A673 (cell line): ENCODE measurements around the gene PTCHD1. TPM values are rescaled to one million over a fixed set of nuclear protein-coding genes. Genes with fewer than 3 reads are reported as not detected.

Source experiments
- BruUV-seq: library from RNA; stranded (reverse); fragments of 400-500 nt; replicated peaks from 2 replicates; lab custom pipeline; 2021; lab: Mats Ljungman, UMichigan
- CTCF ChIA-PET: fragments of 300-600 bp; sonication (Branson Sonifier 250); formaldehyde crosslinking; loops from one replicate; lab custom pipeline; 2022; ENCODE audit warnings: antibody characterized with exemption; lab: Charles Lee
- POLR2A ChIA-PET: fragments of 300-600 bp; sonication (Branson Sonifier 250); formaldehyde crosslinking; loops from one replicate; lab custom pipeline; 2022; ENCODE audit warnings: antibody characterized with exemption; ENCODE audit not compliant: low non-redundant PET; lab: Charles Lee
- DNase-seq: peaks from one replicate; pipeline ENCODE4 v3.0.0-alpha.2; 2015; ENCODE audit warnings: low spot score
- H3K27ac ChIP-seq: fragments of 200-600 bp; sonication (generic); 2 replicates; pipeline ENCODE4 v1.5.1; 2016; ENCODE audit warnings: mixed run types, low read depth, mild to moderate bottlenecking, mixed read lengths, antibody characterized with exemption, low read length; ENCODE audit not compliant: poor library complexity, severe bottlenecking
- H3K27me3 ChIP-seq: fragments of 200-600 bp; sonication (generic); replicated peaks from 2 replicates; pipeline ENCODE4 v1.6.1; 2017; ENCODE audit warnings: mixed run types, low read depth, mild to moderate bottlenecking, mixed read lengths, antibody characterized with exemption, low read length; ENCODE audit not compliant: insufficient read depth, poor library complexity
- H3K36me3 ChIP-seq: fragments of 200-600 bp; sonication (generic); 2 replicates; pipeline ENCODE4 v1.6.1; 2016; ENCODE audit warnings: mixed run types, mild to moderate bottlenecking, mixed read lengths, antibody characterized with exemption, low read length; ENCODE audit not compliant: insufficient read depth, poor library complexity, severe bottlenecking
- H3K4me1 ChIP-seq: fragments of 200-600 bp; sonication (generic); 2 replicates; pipeline ENCODE4 v1.6.1; 2017; ENCODE audit warnings: mixed run types, mild to moderate bottlenecking, mixed read lengths, antibody characterized with exemption, low read length; ENCODE audit not compliant: insufficient read depth, poor library complexity, severe bottlenecking
- H3K4me3 ChIP-seq: fragments of 200-600 bp; sonication (generic); 2 replicates; pipeline ENCODE4 v1.5.1; 2016; ENCODE audit warnings: low read depth, mixed run types, mild to moderate bottlenecking, mixed read lengths, low read length; ENCODE audit not compliant: poor library complexity, severe bottlenecking
- H3K9me3 ChIP-seq: fragments of 200-600 bp; sonication (generic); 2 replicates; pipeline ENCODE4 v1.6.1; 2016; ENCODE audit warnings: mixed run types, low read depth, mild to moderate bottlenecking, mixed read lengths, antibody characterized with exemption, low read length; ENCODE audit not compliant: poor library complexity, severe bottlenecking
- CTCF ChIP-seq: fragments of 300-800, 200-600 bp; sonication (generic); conservative IDR thresholded peaks from 2 replicates; pipeline ENCODE4 v1.5.1; 2017; ENCODE audit warnings: low read depth, mild to moderate bottlenecking, antibody characterized with exemption, low read length, moderate library complexity, mixed read lengths
- EZH2 ChIP-seq: fragments of 200-600 bp; sonication (generic); IDR thresholded peaks from 2 replicates; pipeline ENCODE4 v1.6.1; 2017; ENCODE audit warnings: borderline replicate concordance, low read depth, mild to moderate bottlenecking, mixed read lengths, antibody characterized with exemption, low read length; ENCODE audit not compliant: poor library complexity, severe bottlenecking
- intact Hi-C: fragments of 100-400 bp; cut with micrococcal nuclease; formaldehyde crosslinking; loops from one replicate; pipeline ENCODE4 v1.10.0; 2022; ENCODE audit not compliant: unreplicated experiment
- total RNA-seq: library from RNA; stranded (reverse); gene quantifications from 2 replicates; pipeline ENCODE4 v1.2.3, GENCODE V29; 2021

PTCHD1 gene
- total RNA-seq, 1 experiment from 2014 or later: 0.02 TPM

GRCh38 chrX:23422912-23423311 is 88.3 kb downstream of the PTCHD1 start:
- TF ChIP-seq EZH2 (no peak), CTCF (no peak)
- no peak overlapping the region for H3K27ac ChIP-seq
- intact Hi-C loops: no loop called here
- no peaks in the 10 kb centered on the region for H3K27me3 ChIP-seq
- ChIA-PET POLR2A (no interaction called here), CTCF (no interaction called here)
- no peaks in the 10 kb centered on the region for H3K36me3 ChIP-seq
- no peaks in the 10 kb centered on the region for H3K4me1 ChIP-seq
- BruUV-seq: no TSS peak
- H3K4me3 ChIP-seq: no peak overlapping the region
- no peak for DNase-seq
- H3K9me3 ChIP-seq: peaks cover 6% of the 10 kb centered on the region

GRCh38 chrX:23434356-23434884 is 99.8 kb downstream of the PTCHD1 start:
- no peak overlapping the region for H3K27ac ChIP-seq
- BruUV-seq: no TSS peak
- H3K4me3 ChIP-seq: no peak overlapping the region
- POLR2A ChIA-PET: no interaction called here
- CTCF ChIA-PET: no interaction called here
- no peak for DNase-seq
- TF ChIP-seq EZH2 (no peak), CTCF (no peak)
- H3K36me3 ChIP-seq: no peaks in the 10 kb centered on the region
- H3K9me3 ChIP-seq: no peaks in the 10 kb centered on the region
- no peaks in the 10 kb centered on the region for H3K4me1 ChIP-seq
- H3K27me3 ChIP-seq: no peaks in the 10 kb centered on the region
- intact Hi-C loops: no loop called here

GRCh38 chrX:23435108-23435507 is 100.5 kb downstream of the PTCHD1 start:
- Histone ChIP-seq H3K27me3 (no peaks in the 10 kb centered on the region), H3K36me3 (no peaks in the 10 kb centered on the region), H3K4me1 (no peaks in the 10 kb centered on the region), H3K4me3 (no peak overlapping the region), H3K27ac (no peak overlapping the region), H3K9me3 (no peaks in the 10 kb centered on the region)
- POLR2A ChIA-PET: no interaction called here
- CTCF ChIA-PET: no interaction called here
- no TSS peak for BruUV-seq
- no peak for DNase-seq
- intact Hi-C loops: no loop called here
- no peak for TF ChIP-seq CTCF
- TF ChIP-seq EZH2: no peak
